ENCODE measurements around the gene DNM3.

DNA sequence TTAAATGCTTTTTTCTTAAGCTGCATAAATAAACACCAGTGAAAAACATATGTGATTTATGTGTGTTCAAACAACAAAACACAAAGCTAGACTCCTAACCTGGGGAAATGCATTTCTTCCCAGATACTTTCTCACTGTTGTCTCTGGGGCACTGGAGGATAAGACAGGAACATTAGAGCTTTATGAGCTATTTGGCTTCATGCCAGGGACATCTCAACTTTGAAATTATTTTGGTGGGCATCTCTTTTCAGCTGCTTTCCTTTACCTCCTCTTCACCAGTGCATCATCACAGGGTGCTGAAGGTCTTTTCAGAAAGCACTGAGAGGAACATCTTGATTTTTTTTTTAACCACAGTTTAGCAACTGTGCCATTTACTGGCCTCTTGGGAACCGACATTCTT, 212.9 kb downstream of the DNM3 start:
- TF ChIP-seq CTCF (IDR thresholded peaks at IDR 0.05) (no peak), POLR2A (IDR thresholded peaks at IDR 0.05) (no peak)

Data from adrenal gland (tissue), 5 donors.